Brain pericyte (primary cell): ENCODE results near the gene FBF1.
A peak's percentile ranks its signal among the peaks of the same experiment; 100 is the strongest.
"Not testable (repeated sequence)": the region's sequence is repeated elsewhere in the genome, so short reads cannot be mapped to it uniquely, and the experiment has no call there.

Experiments used
- DNase-seq: peaks from one replicate; pipeline ENCODE4 v3.0.0-alpha.2; 2012; ENCODE audit warnings: low read depth, low spot score

The FBF1 gene

DNA sequence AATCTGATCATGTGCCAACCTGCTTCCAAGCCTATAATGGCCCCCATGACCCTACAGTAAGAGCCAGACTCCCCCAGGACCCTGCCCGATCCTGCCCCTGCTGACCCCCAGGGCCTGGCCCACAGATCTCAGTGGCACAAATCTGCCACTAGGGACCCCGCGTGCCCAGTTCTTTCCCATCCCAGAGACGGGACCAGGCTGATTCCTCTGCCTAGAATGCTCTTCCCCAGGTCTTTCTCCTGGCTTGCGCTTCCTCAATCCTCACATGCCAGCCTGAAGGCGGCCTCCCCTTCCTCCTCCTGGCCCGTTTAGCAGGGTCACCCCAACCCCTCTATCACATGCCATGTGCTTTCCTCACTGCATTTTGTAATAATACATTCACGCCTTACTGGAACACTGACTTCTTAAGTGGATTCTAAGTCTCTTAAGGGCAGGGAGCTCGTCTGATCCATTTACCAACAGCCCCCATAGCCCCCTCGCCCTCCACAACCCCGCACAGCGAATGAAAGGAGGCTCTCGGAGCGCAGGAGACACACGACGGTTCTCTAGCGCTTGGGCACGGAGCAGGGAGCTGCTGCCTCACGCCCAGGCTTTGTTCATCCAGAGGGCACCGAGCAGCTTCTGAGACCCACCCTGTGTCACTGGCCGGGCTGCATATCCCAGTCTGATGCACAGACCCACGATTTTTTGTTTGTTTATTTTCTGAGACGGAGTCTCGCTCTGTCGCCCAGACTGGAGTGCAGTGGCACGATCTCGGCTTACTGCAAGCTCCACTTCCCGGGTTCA, 45.3 kb downstream of the FBF1 start:
- DNase-seq: no peak

DNA sequence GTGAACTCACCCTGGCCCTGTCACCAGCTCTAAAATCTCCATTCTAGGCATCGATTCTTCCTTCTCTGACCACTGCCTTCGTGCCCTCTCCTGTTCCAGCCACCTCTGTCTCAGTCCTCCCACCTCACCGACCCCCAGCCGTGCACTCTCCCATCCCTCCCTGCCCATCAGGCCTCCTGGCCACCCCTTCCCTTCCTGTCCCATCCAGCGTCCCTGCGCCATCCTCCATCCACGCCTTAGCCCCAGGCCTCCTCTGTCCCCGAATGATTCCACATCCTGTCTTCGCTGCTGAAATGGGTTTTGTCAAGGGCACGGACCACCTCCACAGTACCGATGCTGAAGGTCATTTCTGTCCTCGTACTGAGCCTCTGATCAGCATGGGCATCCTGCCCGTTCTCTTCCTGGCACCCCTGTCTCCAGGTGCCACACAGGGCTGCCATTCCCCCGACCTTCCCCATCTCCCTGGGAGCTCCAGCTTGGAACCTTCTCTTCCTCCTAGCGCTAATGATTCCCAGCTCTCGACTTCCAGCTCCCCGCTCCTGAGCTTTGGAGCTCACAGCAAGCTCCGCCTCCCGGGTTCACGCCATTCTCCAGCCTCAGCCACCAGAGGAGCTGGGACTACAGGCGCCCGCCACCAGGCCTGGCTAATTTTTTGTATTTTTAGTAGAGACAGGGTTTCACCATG, 46.7 kb downstream of the FBF1 start:
- DNase-seq: no peak

DNA sequence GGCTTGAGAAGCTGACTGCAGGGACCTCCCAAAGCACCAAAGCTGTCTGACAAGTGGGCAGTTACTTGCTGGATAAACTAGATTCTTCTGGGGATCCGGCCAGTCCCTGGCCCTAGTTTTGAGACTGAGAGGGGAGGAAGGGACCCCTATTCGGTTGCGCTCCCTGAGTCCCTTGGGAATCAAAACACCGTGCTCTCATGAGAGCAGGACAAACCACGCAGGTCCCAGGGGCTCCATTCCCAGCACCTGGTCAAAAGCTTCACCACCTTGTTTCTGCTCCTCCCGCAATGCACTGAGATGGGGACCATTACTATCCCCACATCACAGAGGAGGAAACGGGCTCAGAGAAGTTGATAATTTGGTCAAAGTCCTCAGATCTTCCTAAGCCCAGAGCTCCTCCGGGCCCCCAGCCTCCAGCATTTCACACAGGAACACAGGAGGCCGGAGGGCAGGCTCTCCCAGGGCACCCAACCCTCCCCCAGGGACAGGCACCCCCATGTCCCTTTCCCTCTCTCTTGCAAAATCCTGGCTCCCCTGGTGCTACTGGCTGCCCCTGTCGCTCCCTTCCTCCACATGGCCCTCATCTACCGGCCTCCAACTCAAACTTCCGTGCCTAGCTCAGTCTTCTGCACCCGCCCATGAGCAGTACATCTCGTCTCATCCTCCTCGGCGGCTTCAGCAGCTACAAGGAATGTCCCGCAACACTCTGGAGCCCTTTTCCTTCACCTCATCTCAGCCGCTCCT, 47.4 kb downstream of the FBF1 start:
- no peak for DNase-seq

DNA sequence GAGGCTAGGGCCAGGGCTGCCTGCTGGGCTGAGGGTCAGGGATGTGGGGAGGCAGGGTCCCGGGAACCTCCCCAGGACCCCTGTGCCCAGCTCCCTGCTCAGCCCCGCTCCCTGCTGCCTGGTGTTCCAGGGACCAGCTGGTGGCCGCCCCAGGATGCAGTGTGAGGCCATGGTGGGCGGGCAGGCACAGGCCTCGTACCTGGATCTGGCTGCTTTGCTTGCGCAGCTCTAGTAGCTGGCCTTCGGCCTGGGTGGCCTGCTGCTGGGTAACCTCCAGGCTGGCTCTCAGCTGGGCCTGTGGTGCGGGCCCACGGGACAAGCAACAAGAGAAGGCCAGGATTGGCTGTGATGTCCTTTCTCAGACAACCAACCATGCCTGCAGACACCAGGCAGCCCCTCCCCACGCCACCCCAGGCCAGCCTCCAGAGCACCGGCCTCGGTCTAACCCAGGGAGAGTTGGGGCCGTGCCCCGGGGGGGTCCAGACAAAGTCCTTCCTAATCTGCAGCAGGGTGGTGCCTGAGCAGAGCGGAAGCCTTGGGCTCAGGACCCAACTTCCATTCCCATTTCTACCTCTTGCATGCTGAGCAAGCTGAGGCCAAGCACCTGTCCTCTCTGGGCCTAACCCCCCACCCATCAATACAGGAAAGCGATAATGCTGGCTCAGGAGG, 48.2 kb downstream of the FBF1 start:
- DNase-seq: no peak

DNA sequence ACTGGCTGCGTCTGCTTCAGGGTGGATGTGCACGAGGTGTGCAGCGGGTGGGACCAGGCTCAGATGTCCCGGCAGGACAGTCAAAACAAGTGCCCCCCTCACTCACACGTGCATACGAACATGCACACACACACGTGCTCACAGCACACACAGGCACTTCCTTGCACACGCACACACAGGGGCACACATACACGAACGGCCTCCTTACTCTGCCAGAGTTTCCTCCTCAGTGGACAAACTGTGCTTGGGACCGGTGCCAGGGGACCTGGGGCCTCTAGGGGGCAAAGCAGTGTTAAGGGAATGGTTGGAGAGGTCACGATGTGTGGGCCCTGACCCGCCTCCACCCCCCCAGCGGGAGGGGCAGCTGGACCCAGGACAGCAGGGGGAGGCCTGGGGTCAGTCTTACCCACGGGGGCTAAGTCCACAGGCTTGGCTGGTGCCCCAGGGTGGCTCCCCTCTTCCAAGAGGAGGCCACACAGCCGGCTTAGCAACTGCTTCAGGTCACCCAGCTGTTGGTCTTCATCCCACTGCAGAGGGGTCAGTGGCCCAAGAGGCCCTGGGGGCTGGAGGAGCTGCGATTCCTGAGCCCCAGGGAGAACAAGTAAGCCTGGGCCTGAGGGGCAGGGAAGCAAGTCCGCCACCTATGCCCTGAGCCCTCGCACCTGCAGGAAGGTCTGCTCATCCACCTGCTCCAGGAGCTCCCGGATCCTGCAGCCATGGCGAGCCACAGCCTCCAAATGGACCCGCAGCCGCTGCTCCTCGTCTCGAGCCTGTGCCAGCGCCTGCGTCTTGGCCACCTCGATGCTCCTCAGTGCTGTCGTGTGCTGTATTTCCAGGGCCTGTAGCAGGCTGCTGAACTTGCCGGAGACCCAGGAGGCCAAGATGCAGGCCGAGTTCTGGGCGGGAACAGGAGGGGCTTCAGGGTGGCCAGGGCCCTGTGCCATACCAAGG, 49.0 kb downstream of the FBF1 start:
- DNase-seq: no peak

DNA sequence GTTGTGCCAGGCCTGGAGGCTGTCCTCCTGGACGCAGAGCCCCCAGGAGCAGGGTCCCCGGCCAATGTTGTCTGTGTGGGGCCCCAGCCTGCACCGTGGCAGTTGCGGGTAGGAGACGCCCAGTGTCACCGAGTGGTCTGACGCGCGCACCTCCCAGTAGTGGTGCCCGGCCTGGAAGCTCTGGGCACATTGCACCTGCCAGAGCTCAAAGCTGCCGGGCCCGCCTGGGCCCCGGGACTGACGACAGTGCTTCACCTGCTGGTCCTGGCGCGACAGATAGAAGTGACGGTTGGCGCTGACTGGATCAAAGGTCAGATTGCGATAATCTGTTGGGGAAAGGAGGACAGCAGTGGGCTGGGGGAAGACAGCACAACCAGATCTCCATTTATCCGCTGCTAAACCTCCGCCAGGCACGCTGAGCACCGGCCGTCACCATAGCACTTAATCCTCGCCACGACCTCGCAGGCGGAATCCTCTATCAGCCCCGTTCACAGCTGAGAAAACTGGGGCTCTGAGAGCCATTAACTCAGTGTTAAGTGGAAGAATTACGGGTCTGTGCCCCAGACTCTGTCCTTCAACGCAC, 49.7 kb downstream of the FBF1 start:
- no peak for DNase-seq

DNA sequence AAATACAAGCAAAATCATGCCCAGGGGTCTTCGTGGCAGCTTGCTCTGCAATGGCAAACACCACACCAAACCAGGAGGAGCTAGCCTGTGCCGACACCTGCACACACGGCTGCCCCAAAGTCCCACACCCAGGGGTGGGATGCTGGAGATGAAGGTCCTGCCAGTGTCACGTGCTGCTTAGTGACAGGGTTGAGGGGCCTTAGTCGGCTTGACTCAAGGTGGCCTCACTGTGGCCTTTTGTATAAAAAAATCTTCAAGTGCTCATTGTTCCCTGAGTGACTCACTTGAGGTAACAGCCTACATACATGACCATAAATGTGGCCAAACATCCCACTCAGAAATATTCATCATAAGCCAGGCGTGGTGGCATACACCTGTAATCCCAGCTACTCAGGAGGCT, 51.4 kb downstream of the FBF1 start:
- DNase-seq: no peak

DNA sequence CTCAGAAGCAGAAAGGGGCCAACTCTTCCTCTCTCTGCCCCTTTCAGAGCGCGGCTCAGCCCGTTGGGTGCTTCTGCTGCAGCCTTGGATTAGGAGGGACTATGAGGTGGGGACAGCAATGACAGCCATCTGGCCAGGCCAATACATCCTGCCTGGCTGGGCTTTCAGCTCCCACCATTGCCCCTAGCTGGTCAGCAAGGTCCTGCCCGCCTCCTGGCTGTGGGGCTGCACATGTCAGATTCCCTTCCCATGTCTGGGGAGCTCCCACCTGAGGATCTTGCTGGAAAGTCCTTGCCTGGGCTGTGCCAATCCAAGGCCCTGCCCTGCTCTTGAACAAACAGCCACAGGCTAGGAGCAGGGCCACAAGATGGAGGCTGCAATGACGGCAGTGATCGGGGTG, 52.4 kb downstream of the FBF1 start:
- no peak for DNase-seq

DNA sequence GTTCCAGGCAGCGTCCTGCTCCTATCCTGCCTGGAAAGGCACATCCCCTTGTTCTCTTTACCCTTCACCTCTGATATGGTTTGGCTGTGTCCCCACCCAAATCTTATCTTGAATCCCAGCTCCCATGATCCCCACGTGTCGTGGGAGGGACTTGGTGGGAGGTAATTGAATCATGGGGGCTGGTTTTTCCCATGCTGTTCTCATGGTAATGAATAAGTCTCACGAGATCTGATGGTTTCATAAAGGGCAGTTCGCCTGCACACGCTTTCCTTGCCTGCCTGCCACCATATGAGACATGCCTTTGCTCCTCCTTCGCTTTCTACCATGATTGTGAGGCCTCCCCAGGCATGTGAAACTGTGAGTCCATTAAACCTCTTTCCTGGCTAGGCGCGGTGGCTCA, 55.0 kb downstream of the FBF1 start:
- not testable (repeated sequence) for DNase-seq

DNA sequence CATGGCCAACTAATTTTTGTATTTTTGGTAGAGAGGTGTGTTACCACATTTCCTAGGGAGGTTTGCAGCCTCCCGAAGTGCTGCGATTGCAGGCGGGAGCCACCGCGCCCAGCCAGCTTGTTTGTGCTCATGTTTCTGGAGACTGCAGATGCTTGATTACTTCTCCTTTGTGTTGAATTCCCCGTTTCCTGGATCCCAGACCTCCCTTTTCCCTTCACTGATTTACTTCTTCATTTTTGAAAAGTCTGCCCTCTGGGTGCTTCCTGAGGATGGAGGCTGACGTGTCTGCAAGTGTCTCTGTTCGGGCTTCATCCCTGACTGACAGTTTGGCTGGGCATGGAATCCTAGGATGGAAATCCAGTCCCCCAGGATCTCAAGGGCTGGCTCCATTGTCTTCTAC, 55.4 kb downstream of the FBF1 start:
- DNase-seq: no peak

DNA sequence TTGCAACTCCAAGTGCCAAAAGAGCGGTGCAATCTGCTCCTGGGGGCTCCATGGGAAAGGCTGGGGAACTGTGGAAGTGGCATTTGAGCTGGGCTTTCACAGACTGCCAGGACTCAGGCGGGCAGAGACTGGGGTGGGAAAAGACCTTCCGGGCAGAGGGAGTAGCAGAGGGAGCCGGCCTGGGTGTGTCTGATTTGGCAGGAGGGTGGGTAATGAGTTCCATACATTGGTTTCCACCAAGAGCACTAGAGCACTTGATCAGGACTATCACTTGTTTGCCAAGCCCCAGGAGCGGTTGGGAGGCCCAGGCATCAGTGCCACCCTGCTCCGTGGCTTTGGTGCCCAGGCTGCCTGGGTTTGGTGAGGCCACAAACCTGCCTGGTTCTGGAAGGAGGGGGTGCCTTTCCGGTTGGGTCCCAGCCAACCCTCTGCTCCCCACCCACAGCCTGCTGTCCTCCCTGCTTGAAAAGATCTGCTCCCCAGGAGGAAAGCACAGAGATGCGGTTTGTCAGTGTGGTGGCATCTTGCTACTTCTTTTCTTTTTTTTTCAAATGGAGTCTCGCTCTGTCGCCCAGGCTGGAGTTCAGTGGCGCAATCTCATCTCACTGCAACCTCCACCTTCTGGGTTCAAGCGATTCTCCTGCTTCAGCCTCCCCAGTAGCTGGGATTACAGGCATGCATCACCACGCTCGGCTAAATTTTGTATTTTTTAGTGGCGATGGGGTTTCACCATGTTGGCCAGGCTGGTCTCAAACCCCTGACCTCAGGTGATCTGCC, 59.0 kb downstream of the FBF1 start:
- DNase-seq: no peak

DNA sequence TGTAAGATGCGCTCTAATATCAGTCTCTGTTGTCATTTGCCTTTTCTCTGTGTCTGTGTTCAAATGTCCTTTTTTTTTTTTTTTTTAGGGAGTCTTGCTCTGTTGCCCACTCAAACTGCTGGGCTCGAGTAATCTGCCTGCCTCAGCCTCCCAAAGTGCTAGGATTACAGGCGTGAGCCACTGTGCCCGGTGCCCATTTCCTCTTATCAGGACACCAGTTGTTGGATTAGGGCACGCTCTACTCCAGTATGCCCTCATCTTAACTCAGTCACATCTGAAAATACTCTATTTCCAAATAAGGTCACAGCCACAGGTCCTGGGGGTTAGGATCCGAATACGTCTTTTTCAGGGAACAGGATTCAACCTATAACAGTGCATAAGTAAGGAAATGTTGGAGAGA, 60.6 kb downstream of the FBF1 start:
- DNase-seq: no peak

DNA sequence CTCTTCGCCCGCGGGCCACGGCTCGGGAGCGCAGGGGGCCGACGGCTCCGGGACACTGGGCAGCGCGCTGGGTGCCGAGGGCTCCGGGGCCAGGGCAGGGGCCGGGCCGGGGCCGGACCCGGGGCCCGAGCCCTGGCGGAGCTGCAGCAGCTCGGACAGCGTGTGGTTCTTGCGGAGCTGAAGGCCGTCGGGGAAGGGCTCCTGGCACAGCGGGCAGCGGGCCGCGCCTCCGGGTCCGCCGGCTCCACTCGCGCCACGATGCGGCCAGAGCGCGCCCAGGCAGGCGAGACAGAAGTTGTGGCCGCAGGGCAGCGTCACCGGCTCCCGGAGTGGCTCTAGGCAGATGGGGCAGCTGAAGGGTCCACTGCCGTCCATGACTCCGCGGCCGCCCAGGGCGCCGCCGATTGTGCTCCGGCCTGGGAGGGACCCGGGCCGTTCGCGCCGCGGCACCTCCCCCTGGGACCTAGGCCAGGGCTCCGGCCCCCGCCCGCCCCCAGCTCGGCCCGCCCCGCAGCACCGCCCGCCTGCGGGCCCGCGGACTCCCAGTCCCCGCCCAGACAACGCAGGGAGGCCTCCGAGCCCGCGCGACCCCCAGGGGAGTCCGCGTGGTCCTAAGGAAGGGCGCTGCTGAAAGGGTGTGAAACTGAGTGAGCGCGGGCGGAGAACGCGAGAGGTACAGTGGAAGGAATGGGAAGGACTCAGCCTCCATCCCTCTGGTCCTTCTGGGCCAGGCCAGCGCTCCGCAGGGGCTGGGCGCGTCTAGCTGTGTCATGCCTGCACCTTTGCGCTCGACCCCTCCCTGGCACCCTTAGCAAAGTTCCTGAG, 62.5 kb downstream of the FBF1 start, which contains the start of gene TRIM47:
Gene TRIM47 (minus strand): TSS at position 408 of the 825 bp plus-strand sequence. CDS start 33 bp downstream, at position 375.
- no peak for DNase-seq

DNA sequence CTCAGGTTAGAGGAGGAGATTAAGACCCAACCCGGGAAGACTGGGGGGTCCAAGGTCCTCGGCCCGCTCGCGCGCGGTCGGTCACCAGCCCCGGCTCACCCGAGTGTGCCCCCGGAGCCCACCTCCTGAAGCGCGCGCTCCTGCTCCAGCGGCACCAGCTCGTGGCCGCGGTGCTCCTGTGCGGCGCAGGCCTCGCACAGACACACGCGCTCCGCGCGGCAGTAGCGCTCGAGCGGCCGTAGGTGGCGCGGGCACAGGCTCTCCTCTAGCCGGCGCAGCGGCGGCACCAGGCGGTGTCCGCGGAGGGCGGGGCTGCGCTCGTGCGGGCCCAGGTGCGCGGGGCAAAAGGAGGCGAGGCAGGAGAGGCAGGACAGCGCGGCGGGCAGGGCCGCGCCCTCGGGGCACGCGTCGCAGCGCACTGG, 63.1 kb downstream of the FBF1 start:
- DNase-seq: no peak

DNA sequence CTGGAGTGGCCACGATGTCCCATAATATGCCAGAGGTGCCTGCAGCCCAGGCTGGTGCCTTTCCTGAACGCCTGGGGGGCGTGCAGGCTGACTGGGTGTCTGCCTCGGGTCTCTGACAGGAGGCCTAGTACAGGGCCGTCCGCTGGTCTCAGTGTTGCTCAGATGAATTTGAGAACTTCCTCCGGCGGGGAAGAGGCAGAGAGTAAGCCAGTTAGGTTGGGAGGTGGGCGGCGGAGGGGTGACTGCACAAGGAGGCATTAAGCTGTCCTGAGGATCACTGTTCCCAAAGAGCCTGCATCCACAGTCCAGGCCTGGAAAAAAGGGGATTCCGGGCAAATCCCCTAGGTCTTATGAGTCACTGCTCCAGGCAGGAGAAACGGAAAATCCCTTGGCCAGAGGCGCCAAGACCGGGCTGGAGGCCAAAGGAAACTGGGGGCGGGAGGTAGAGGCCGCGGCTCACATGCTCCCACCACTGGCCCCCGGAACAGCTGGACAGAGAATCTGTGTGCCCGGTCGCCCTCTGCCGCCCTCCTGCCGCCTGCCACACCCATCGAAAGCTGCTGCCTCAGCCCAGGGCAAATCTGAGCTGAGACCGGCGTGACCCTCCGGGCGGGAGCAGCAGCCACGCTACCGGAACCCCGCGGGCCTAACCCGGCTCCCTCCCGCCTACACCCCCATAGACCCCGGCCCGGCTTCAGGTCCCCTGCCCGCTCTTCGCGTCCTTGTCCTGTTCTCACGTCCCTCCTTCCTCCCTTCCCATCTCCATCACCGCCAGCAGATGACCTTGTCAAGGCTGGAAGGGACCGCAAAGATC, 63.7 kb downstream of the FBF1 start:
- peak; percentile 58 for DNase-seq

DNA sequence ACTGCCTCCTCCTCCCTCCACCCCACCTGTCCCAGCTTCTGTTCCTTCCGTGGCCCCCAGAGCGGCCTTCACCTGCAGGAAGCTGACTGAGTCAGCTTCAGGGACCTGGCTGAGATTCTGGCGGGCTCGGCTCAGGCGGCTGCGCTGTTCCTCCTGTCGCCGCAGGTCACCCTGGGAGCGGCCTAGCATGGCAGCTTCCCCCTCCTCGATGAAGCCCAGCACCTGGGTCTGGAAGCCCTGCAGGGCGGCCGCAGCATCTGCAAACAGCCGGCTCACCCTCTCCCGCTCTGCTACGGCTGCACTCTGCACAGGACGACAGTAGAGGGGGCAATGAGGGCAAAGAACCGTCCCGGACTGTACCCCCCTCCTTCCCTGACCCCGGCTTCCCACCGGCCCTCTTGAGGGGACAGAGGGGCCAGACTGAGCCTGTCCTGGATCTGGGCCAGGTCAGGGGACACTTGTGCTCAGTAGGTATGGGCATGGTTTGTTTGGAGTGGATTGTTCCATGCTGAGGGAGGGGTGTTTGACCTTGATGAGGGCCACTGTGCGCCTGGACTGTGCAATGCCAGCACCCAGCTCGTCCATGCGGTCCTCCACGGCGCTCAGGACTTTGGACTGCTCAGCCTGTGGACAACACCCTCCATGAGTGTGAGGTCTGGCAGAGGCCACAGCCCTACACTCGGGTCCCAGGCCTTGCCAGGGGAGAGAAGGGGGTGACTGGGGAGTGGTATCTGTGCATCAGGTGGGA, 64.5 kb downstream of the FBF1 start:
- DNase-seq: no peak

DNA sequence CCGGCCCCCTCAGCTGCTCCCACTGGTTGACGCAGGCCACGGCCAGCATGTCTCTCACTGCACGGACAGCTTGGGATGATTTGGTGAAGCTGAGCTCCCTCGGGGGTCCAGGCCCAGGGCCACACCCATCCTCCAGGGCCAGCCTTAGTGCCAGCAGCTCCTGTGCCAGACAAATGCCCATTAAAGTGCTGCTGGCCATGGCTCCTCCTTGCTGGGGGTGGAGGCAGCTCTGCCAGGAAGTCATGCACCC, 65.0 kb downstream of the FBF1 start:
- no peak for DNase-seq
